T47D (cell line): Measurements from ENCODE around the gene TSPAN10.

ENCODE experiments used
- DNase-seq, 2 experiments: peaks; one replicate each; pipeline versions ENCODE4 v3.0.0 to v3.0.0-alpha.2; 2011 to 2012; ENCODE audit warnings: low read depth in 1 of 2, low spot score in 1 of 2
- JUND ChIP-seq: IDR thresholded peaks from 2 replicates; pipeline ENCODE4 v1.6.1; 2012; ENCODE audit warnings: low read depth
- in situ Hi-C: cut with HindIII; loops from 2 replicates; pipeline ENCODE4 v1.10.0; 2016; ENCODE audit warnings: low sequenced_read_pairs, low pct_unique_long_range_greater_than_20kb

TSPAN10 gene

DNA sequence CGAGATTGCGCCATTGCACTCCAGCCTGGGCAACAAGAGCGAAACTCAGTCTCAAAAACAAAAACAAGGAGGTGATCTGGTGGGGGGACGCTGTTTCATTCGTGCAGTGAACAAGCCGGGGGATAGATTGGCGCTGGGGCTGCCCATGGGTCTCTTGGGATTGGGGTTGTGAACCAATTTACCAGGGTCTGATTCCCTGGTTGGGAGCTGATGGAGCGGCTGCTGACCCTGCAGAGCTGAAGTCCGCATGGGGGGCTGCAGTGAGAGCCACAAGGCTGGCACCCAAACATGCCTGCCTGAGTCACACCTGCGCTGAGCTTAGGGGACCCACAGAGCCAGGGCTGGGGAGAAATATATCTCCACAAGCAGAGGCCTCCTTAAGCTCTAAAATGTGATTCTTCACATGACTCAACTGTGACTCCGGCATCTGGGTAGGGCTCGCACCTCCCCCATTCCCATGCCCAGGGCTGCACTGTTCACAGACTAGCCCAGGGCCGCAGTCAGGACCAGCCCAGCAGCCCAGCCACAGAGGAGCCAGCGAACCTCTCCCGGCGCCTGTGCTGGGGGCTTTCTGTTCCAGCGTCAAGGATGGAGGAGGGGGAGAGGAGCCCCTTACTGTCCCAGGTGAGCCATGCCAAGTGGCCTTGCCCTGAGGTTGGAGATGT, 5.0 kb downstream of the TSPAN10 start:
- in situ Hi-C loops = no loop called here
- TF ChIP-seq JUND = no peak
- DNase-seq = no peak

DNA sequence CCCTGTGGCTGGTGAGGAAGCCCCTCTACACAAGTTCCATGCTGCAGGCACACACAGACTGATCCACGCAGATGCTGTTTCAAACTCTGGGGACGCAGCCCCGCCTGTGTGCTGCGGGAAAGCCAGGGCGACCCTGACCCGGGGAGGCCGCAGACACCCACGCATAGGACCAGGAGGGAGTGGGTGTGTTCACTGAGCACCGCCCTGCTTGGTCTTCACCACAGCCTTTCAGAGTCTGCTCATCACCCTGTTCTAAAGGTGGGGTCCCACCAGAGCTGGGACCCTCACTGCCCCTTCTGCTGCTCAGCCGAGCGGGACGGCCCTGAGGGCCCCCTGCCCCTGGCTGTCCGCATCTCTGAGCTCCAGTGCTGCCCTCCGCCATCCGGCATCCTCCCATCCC, 7.5 kb downstream of the TSPAN10 start:
- in situ Hi-C loops = no loop called here
- no peak for TF ChIP-seq JUND
- no peak for DNase-seq

DNA sequence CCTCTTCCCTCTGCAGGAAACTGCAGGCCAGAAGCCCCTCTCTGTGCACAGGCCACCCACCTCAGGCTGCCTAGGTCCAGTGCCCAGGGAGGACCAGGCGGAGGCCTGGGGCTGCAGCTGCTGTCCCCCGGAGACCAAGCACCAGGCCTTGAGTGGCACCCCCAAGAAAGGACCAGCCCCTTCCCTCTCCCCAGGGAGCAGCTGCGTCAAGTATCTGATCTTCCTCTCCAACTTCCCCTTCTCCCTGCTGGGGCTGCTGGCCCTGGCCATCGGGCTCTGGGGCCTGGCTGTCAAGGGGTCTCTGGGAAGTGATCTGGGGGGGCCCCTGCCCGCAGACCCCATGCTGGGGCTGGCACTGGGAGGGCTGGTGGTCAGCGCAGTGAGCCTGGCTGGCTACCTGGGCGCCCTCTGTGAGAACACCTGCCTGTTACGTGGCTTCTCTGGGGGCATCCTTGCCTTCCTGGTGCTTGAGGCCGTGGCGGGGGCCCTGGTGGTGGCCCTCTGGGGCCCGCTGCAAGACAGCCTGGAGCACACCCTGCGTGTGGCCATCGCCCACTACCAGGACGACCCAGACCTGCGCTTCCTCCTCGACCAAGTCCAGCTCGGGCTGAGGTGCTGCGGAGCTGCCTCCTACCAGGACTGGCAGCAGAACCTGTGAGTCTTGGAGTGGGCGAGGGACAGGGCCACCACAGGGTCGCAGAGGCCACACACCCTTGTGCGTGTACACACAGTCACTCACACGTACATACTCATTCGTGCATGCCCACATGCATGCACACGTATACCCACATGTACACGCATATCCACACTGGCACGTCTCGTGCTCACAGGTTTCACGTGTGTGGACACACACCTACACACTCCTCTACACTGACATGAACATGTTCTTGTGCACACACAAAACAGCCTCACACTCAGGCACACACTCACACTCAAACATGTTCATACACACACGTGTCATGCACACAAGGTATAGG, 8.3 kb downstream of the TSPAN10 start:
- in situ Hi-C loops = no loop called here
- TF ChIP-seq JUND = no peak
- DNase-seq = no peak

DNA sequence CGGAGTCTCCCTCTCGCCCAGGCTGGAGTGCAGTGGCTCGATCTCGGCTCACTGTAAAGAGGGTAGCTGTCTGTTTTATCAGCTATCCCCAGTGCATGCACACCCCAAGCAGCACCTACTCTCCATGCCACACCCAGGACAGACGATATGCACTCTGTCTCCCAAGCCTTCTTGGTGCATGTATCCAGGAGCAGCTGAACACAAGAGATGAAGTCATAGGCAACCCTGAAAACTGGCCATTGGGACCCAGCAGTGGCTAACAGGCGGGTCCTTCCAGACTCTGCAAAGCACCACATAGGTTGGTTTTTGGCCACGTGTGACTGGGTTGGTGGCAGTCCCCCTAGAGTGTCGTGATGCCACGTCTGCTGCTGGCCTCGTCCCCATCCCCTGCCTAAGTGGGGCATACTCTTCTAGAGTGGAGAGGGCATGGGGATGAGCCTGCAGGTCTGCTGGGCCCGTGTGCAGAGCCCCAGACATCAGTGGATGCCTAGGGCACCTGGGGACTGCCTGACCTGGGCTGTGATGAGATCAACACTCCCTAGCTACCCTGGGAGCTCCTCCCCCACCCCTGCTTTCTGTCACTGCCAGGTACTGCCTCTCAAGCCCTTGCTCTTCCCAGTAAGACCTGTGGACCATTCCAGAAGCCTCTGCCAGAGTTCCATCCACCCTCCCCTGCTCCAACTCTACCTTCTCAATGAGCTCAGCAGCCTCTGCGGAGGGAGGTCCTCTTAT, 10.0 kb downstream of the TSPAN10 start:
- no peak for TF ChIP-seq JUND

DNA sequence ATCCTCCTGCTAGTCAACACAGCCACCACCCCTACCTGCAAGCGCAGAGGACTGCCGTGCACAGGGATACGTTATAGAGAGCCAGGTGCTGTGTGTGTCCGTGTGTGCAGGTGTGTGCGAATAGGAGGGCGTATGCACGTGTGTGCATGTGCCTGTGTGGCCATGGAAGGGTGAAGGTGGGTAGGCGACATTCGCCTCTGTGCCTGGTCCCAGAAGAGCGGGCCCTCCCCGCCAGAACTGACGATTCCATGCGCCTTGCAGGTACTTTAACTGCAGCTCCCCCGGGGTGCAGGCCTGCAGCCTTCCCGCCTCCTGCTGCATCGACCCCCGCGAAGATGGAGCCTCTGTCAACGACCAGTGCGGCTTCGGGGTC, 10.6 kb downstream of the TSPAN10 start:
- no peak for DNase-seq
- in situ Hi-C loops = no loop called here

More for the DNA sequence above, 10.0 kb downstream of the TSPAN10 start:
- no peak for DNase-seq
- in situ Hi-C loops = no loop called here

DNA sequence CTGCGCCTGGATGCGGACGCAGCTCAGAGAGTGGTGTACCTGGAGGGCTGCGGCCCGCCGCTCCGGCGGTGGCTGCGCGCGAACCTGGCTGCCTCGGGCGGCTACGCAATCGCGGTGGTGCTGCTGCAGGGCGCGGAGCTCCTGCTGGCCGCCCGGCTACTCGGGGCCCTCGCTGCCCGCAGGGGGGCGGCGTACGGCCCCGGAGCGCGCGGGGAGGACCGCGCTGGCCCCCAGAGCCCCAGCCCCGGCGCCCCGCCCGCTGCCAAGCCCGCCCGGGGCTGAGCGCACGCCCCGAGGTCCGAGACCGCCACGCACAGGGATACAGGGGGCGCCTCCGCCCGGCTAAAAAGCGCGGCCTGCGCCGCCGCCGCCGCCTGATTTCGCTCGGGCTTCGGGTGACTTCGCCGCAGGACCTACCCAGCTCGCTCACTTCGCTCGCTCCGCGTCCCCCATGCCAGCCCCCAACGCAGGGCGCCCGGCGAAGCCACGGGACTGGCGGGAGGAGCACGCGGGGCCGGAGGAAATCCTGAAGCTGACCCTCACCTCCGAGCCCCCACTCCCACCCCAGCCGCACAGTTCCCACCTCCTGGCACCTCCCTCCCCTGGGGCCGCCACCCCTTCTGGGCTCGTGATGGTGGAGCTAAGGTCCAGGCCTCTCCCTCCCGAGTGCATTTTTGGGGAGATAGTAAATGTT, 11.2 kb downstream of the TSPAN10 start:
- in situ Hi-C loops = no loop called here
- DNase-seq = no peak
- no peak for TF ChIP-seq JUND

More for the DNA sequence above, 10.6 kb downstream of the TSPAN10 start:
- TF ChIP-seq JUND = no peak

DNA sequence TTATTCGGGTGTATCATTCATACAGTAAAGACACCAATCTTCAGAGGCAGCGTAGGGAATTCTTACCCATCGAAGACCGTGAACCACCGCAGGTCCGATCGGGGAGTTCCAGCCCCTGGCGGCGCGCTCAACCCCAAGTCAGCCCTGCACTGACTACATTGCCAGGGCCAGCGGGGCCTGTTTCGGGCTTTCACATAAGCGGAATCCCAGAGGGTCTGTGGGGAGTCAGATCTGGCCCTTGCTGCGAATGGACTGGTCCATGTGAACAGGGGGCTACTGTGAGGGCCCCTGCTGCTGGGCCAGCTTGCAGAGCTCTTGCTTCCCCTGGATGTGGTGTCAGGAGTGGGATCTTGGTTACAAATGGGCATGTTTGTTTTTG, 11.7 kb downstream of the TSPAN10 start:
- TF ChIP-seq JUND = no peak
- DNase-seq = no peak
- in situ Hi-C loops = no loop called here

DNA sequence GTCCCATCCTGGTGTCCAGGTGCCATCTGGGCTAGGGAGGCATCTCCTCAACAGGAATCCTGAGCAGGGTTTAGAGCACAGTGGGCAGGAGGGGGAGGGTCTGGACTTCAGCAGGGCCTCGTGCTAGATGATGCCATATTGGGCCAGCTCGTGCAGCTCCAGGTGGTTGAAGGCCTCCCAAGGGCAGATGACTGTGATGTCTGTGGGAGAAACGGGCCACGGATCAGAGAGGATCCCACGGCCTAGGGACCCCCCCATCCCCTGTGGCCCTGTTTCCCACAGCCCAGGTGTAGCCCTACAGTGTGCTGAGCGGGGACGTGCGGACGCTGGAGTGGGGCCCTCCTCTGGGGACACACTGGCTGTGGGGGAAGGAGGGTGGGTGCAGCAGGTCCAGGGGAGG, 14.0 kb downstream of the TSPAN10 start:
- no peak for DNase-seq
- no peak for TF ChIP-seq JUND
- in situ Hi-C loops = no loop called here

DNA sequence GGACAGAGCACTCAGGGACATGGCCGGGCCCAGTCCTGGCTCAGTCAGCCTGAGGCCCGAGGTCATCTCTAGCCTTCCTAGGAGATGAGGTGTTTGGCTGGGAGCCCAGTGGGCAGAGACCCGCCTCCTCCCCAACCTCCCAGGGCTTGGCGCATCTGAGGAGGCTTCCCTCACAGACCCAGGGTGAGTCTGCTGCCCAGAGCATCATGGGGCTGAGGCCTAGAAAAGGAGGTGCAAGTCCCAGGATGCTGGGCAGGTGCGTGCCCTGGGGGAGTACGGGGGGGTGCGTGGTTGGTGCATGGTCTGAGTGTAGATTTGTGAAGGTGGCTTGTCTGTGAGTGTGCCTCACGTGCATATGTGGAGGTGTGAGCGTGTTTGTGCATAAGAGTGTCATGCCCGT, 14.7 kb downstream of the TSPAN10 start:
- in situ Hi-C loops = no loop called here
- no peak for TF ChIP-seq JUND
- DNase-seq = peak in 1 of 2 experiments; percentile 27

DNA sequence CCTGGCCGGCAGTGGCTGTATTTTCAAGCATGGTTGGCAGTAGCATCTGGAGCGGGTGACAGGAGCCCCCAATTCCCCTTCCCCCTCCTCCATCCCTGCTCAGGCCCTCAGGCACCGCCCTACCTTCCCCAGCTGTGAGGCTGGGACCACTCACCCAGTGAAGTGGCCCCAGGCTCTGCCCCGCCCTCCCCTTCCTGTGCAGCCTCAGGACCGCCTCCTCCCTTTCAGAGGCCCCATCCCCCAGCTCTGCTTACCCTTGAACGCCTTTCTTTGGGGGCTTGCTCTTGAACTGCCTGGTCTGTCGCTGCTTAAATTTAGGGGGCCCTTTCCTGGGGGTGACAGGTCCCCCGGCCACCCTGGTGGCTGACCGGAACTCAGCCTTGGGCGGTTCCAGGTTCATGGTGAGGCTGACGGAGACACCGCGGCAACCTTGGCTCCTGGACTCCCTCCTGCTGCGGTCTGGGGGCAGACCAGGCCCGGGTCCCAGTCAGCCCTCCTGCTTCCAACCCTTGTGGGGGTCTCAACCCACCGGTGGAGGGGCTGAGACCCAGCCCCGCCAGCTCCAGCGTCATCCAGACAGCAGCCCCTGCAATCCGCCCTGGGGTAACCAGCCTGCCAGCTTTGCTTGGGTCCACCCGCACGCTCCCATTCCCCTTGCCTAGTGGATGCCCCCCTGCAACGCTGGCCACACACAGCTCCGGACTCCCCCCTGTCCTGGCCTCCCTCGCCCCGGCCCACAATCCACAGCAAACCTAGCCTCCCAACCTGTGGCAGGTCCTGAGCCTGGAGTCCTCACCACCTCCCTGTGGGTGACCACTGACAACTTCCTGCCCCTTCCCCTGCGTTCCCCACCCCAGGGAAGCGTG, 16.1 kb downstream of the TSPAN10 start:
- in situ Hi-C loops = no loop called here
- no peak for DNase-seq
- TF ChIP-seq JUND = no peak

DNA sequence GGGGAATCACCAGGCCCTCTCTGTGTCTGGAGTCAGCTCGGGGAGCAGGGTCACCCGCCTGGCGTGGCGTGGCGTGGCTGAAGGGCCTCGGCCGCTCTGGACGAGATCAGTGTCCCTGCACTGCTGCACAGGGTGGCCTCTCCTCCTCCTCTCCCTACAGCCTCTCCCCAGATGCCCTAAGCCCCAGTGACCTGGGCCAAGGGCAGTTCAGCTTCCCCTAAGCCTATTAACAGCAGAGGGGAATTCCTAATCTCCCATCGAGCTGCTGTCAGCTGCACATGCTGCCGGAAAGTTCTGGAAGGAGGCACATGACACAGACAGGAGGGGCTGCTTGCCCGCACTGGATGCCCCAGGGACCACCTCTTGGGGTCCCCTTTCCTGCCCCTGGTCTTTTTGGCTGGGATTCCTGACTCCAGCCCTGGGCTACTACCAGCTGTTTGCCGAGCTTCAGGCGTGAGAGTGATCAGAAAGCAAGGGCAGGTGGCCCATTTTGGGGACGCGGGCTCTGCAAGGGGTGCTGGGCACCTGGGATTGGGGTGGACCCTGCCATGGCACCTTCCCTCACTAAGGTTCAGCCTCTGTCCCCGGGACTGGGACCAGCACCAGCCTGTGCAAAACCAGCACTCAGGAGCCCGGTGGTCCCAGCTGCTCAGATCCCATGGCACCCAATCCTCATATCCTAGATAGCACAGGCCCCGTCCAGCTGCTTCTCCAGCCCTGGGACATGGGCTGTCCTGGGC, 18.6 kb downstream of the TSPAN10 start:
- TF ChIP-seq JUND = no peak
- in situ Hi-C loops = no loop called here
- DNase-seq = no peak
